GM11168 (cell line): ENCODE results near the gene AKIP1.

Experiments used
- in situ Hi-C: fragments of 300-500 bp; cut with MboI; formaldehyde crosslinking; loops from one replicate; pipeline ENCODE4 v1.12.0; 2022; ENCODE audit warnings: low sequenced_read_pairs; ENCODE audit not compliant: unreplicated experiment

Gene AKIP1

DNA sequence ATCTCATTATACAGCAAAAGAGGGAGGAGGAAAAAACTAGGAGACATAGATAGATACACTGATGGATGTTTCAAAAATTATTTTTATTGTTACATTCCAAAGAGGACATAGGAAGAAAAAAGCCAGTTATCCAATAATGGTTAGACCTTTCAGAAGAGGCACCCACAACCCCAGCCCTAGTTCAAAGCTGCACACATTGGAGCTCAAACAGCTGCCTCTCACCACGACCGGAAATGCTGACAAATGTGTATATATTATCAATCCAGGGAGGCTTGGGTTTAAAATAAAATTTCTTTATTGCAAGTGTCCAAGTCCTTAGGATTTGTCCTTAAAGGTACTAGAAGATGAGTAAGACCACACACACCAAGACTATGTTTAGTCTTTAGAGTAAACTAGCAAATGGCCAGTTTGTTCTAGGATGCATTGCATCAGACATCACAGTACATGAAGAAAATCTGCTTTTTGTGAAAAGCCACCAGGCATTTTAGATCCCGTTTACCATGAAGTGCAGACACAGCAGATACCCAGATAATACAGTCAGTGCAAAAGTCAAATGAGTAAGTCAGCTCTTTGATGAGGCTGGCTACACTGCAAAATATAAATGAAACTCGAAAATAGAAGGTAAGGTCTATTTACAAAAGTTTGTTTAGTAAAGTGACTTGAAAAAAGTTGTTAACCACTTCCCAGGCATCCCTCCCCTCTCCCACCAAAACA lies 36.4 kb downstream of the AKIP1 start:
- in situ Hi-C loops, result no loop called here

DNA sequence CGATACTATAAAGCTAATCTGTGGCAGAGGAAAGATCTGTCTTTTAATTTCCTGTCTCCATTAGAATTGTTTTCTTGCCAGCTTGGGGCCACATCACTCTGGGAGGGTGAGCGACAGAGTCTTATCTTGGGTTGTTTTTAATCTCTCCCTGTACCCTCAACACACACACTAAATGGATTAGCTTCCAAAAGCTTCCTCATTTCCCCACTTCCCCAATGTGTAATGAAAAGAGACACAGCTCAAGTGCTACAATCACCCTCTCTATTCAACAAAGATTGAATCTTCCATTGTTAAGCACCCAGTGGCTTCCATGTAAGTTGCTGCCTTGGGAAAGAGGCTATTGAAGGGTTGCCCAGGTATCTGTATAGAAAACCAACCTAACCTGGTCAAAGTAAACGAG lies 37.9 kb downstream of the AKIP1 start:
- in situ Hi-C loops, result no loop called here

DNA sequence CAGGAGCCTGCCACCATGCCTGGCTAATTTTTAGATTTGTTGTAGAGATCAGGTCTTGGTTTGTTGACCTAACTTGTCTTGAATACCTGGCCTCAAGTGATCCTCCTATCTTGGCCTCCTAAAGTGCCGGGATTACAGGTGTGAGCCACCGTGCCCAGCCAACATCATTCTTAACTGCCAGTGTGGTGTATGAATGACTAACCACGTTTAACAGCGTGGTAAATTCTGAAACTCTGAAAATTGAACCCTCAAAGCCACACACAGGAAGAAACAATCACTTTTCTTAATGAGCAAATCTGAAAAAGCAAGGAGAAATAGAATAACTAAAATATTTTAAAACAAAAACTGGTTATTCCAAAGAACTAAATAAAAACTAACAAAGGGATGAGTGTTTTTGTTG lies 45.9 kb downstream of the AKIP1 start:
- in situ Hi-C loops, result loop anchor here (25.0 kb wide), 1 partner anchor 270 kb away; the partner anchor contains the start of genes RPL27A and TRIM66

DNA sequence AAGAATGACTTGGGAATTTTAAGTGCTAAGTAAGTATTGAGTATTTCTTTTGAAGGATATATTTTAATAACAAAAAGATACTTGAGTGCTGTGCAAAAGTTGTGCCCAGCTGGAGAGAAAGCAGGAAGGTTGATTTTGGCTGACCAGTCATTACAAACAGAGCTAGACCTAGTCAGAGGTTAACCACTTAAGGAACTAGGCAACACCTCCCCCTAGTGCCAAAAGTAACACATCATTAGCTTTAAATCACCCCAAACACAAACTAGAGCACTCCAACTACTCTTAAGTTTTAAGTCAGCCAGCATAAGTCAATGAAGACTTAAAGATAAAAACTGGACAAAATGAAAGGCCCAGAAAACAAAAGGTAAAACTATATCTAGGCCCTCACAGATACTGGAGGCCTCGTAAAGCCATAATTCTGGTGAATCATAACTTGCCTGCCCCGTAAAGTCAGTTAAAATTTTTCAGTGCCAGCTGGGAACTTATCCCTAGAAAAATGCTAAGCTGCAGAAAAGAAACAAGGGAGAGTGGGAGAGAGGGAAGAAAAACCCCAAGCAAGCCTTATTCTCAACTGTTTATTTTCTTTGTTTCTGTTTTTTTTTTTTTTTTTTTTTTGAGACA lies 48.7 kb downstream of the AKIP1 start:
- in situ Hi-C loops, result loop anchor here (25.0 kb wide), 1 partner anchor 272 kb away; the partner anchor contains the start of genes RPL27A and TRIM66

DNA sequence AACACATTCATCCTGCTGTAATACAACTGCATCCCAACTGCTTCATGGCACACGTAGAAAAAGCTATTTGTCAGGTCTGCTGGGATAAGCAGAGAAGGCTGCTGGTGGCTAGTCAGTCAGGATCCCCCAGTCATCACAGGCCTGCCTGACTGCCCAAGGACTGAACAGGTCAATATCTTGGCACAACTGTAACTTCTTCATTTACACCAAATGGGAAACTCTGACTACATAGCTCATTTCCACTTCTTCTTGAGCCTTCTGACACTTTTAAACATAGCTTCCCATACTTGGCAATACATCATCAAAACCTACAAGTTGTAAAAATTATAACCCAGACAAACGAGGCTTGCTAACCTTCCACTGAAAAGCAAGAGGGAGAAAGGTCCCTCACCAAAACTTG lies 50.4 kb downstream of the AKIP1 start:
- in situ Hi-C loops, result loop anchor here (25.0 kb wide), 1 partner anchor 274 kb away; the partner anchor contains the start of genes RPL27A and TRIM66

DNA sequence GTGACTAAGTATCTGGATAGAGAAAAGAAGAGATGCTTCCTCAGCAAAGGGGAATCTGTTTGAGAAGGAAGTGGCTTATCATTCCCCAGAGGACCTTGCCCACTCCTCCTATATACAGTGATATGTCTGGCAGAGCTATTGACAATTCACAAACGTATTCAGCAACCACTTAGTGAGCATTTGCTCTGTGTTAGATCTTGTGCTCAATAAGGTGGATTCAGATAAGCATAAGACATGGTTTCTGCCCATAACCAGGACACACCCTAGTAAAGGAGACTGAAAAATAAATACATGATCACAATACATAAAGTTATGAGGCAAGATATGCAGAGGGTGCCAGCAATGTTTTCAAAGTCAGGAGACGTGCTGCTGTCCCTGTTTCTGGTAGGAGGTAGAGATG lies 51.9 kb downstream of the AKIP1 start:
- in situ Hi-C loops, result loop anchor here (25.0 kb wide), 1 partner anchor 276 kb away; the partner anchor contains the start of genes RPL27A and TRIM66

DNA sequence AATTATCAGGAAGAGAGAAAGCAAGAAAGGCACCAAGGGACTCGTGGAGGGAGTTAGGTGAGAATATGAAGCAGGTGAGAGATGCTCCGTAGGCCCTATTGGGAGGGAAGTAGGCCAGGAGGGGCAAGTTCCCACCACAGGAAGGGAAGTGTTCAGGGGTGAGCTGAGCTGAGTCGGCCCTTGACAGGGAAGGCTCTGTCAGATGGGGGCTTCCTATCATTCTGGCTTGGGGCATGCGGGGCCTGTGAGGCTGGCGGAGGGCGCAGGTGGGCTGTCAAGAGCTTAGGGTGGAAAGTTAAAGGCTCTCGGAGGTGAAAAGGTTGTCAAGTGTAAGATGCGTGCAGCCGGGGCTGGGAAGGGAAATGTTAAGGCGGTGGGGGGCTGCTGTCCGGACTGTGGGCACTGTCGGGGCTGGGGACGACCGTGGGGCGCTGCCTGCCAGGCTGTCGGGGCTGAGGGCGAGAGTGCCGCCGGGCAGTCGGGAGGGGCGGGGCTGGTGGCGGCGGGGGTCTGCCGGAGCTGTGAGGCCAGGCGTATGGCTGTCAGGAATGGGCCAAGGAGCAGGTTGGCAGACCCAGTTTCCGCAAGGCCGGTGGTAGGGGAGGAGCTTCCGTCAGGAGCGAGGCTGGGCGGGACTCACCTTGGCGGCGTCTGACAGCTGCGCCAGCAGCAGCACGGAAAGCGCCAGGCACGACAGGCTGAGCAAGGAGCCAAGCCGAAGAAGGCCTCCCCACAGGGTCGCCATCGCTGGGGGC lies 52.8 kb downstream of the AKIP1 start:
- in situ Hi-C loops, result loop anchor here (25.0 kb wide), 1 partner anchor 276 kb away; the partner anchor contains the start of genes RPL27A and TRIM66

DNA sequence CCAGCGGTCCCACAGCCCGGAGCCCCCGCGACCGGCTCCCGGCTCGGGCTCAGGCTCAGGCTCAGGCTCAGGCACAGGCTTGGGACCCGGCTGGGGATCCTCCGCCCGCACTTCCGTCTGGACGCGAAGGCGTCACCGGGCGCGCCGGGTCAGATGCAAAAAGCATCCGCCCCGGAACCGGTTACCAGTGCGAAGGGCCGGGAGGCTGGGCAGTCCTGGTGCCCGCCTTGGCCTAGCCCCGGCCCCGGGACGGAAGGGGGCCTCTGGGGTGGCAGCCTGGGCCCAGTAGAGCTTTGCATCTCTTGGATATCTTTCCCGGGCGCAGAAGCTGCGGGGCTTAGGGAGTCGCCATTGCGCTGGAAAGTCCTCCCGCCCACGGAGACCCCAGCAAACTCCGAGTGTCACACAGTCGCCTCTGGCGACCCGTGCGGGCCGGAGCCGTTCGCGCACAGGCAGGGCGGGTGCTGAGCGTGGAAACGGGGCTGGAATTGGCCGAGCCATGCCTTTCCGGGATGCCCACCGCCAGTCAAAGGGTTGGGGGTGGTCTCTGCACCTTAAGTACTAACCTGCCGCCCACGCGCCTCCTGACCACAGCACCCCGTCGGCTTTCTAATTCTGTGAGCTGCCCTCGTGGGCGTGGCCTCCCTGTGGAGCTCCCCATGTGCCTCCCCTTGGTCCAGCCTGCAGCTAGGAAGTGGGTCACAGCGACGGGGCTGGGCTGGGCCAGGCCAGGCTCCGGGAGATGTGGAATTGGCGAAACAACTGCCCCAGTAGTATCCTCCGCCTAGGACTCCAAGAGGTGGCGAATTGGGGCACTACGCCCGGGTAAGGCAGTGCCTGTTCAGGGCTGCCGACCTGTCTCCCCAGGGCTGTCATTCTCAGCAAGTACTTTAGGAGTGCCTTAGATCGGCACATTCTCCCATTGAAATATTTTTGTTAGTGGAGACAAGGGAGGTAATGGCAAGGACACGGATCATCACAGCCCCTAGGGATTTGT lies 53.6 kb downstream of the AKIP1 start, which contains the start of gene TMEM9B:
TSS of gene TMEM9B (minus strand) at position 119 of the 997 bp plus-strand sequence. CDS start 129 bp downstream, outside the sequence.
- in situ Hi-C loops, result loop anchor here (25.0 kb wide), 1 partner anchor 277 kb away; the partner anchor contains the start of genes RPL27A and TRIM66

DNA sequence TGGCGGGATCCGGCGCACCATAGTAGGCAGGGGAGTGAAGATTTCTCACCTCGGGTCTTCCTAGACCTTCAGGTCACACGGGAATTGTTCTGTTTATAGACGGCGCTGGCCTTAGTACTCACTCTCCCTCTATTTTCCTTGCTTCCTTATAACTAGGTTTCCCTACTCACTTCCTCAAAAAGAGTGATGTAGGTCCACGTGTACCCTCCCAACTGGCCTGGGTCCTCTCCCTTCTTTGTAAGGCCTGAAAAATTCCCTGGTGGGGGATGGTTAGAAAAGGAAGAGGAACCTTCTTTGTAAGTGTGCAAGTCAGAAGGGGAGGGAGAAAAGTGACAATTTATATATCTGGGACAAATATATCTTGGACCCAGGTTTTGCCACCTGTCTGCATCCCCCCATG lies 56.2 kb downstream of the AKIP1 start:
- in situ Hi-C loops, result loop anchor here (25.0 kb wide), 1 partner anchor 280 kb away; the partner anchor contains the start of genes RPL27A and TRIM66
